GM18526 (cell line): ENCODE measurements around the gene MBD3L3.
"Not testable (repeated sequence)": the region's sequence is repeated elsewhere in the genome, so short reads cannot be mapped to it uniquely, and the experiment has no call there.

Source experiments
- POLR2A ChIP-seq: IDR thresholded peaks from 3 replicates; pipeline ENCODE4 v1.6.1; 2011; ENCODE audit not compliant: insufficient read length; ENCODE audit errors: extremely low read depth

The MBD3L3 gene

DNA sequence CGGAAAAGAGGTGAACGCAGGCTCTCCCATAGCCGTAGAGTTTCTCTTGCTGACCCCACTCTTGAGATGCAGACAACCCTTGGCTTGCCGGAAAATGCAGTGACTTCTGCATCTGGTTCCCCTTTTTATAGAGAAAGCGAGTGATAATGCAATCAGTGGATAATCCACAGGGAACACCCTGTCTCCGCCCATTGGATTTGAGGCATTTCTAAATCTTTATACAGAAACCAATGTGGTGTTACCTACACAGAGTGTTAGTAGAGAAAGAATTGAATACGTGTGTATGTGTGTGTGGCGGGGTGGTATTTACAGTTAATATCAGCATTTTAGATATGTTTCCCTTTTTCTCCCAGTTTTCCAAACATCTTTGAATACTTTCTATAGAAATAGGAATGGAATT lies at the start of gene MBD3L3:
MBD3L3 (minus strand) TSS at position 101 of the 400 bp plus-strand sequence; CDS start at position 30, 71 bp downstream.
- TF ChIP-seq POLR2A, result not testable (repeated sequence)

DNA sequence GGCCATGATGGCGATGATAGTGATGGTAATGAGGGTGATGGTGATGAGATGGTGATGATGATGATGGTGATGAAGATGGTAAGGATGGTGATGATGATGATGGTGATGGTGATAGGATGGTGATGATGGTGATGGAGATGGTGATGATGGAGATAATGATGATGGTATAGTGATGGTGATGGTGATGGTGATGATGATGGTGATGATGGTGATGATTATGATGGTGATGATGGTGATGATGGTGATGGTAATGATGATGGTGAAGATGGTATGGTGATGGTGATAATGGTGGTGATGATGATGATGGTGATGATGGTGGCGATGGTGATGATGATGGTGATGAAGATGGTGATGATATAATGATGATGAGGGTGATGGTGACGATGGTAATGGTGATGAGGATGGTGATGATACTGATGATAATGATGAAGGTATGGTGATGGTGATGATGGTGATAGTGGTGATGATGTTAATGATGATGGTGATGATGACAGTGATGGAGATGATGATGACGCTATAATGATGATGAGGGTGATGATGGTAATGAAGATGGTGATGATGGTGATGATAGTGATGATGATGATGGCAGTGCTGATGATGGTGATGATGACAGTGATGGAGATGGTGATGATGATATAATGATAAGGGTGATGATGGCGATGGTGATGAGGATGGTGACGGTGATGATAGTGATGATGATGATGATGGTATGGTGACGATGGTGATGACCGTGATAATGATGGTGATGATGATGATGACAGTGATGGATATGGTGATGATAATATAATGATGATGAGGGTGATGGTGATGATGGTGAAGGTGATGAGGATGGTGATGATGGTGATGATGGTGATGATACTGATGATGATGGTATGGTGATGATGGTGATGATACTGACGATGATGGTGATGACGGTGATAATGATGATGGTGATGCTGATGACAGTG lies 48.5 kb upstream of the MBD3L3 start:
- no peak for TF ChIP-seq POLR2A

DNA sequence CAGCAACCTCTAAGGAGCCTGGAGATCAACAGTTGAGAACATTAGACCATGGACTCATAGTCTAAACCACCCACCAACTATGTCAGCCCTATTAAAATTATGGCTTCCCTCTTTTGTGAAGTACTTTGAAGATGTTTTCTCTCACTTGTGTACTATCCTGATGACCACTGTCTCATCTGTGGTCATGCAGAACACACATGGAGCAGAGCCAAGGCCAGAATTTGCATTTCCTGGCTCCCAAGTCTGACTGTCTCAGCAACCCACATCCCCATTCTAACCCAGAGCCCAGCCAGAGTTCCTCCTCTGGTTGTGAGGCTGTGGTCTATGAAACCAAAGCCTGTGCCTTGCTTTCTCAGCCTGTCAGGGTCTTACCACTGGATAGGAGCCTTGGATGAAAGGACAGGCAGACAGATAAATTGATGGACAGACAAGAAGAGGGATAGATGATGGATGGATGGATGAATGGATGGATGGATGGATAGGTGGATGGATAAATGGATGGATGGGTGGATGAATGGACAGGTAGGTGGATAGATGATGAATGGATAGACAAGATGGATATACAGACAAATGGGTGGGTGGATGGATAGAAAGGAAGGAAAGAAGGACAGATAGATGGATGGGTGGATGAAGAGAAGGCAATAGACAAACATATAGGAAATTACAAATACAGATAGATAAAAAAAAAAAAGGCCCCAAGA lies 46.4 kb upstream of the MBD3L3 start:
- TF ChIP-seq POLR2A, result no peak

DNA sequence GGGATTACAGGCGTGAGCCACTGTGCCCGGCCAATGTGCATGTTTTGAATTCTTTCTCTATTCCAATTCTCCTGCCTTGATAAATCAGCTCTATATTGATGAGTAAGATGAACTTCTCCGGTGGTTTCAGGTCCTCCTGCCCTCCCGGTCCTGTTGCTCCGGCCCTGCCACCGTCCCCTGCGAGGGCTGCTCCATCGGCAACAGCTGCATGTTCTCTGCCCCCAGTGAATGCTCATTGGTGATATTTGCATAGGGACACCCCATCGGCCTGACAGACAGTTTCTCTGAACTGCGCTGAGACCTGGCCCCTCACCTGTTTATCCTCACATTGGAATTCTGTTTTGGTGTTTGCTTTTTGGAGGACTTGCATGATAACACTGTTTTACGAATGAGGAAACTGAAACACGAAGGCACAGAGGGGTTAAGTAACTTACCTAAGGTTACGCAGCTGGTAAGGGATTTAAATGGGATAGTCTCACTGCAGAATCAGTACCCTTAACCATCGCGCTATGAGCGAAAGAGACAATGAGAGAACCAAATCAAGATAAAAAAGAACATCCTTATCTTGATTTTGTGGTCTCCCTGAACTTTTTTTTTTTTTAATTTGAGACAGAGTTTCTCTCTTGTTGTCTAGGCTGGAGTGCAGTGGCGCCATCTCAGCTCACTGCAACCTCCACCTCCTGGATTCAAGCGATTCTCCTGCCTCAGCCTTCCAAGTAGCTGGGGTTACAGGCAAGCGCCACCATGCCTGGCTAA lies 43.2 kb upstream of the MBD3L3 start:
- no peak for TF ChIP-seq POLR2A

DNA sequence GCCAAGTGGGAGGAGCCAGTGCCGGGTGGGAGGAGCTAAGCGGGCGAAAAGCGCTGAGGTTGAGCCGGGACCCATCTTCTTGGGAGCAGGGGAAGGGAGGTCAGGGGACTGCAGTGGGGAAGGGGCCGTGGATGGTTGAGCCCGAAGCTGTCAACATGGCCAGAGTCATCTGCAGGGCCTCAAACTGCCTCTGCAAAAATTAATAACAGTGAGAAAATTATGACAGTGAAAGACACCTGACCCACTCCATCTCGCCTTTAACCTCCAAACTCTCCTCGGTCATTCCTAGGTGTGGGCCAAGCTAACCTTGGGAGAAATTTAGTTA lies 41.1 kb upstream of the MBD3L3 start:
- TF ChIP-seq POLR2A, result no peak

DNA sequence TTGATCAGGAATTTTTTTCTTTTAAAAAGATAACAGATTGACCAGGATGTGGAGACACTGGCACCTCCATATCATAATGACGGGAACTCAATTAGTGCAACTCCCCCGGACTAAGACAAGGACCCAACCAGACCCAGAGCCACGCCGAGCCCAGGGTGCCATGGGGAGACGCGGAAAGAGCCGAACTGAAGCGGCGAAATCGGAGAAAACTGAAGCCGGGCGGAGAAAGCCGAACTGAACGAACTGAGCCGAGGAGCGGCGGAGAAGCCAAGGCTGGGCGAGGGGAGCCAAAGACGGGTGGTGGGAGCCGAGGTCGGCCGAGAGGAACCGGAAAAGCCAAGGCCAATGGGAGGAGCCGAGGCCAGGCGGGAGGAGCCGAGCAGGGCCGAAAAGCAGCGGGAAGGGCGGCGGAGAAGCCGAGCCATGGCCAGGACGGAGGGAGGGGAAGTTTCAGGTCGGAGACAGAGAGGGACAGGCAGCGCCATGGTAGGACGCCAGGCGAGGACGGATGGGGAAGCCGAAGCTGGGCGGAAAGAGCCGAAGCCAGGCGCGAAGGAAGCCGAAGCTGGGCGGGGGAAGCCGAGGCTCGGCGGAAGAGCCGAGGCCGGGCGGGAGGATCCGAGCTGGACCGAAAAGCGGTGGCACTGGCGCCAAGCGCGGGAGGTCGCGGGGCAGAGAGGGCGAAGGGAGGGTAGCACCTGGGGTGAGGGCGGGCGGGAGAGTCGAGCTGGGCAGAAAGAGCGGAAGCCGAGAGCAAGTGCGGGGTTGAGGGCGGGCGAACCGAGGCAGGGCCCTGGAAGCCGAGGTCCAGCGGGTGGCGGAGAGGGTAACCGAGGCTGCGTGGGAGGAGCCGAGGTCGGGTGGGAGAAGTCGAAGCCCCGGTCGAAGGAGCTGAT lies 40.5 kb upstream of the MBD3L3 start:
- peak; percentile 70 for TF ChIP-seq POLR2A

DNA sequence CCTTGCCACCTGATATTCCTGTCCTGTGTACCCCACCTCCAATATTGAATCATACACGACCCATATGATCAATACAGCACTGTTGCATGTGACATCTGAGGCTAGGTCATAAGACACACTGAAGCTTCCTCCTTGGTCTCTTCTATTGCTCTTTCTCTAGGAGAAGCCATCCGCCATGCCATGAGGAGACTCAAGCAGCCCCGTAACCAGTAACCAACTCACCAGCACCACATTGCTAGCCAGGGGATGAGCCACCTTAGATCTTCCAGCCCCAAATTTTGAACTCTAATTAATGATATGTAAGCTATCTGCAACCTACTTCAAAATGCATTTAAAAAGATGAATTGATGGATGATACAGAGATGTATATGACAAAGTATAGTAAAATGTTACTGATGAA lies 39.6 kb upstream of the MBD3L3 start:
- no peak for TF ChIP-seq POLR2A

DNA sequence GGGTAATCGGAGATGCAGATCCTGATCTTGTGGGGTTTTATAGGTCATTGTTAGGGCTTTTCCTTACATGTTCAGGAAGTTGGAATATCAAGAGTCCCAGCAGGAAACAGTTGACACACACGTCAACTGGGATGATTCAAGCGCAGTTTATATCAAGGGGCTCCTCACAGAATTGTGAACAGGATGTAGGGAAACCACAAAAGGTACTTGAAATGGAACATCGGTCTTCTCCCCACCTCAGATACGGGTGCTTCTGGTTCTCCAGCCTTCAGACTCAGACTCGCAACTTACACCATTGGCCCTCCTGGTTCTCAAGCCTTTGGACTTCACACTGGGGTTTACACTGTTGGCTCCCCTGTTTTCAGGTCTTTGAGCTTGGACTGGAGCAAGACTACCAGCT lies 30.5 kb upstream of the MBD3L3 start:
- TF ChIP-seq POLR2A, result no peak

DNA sequence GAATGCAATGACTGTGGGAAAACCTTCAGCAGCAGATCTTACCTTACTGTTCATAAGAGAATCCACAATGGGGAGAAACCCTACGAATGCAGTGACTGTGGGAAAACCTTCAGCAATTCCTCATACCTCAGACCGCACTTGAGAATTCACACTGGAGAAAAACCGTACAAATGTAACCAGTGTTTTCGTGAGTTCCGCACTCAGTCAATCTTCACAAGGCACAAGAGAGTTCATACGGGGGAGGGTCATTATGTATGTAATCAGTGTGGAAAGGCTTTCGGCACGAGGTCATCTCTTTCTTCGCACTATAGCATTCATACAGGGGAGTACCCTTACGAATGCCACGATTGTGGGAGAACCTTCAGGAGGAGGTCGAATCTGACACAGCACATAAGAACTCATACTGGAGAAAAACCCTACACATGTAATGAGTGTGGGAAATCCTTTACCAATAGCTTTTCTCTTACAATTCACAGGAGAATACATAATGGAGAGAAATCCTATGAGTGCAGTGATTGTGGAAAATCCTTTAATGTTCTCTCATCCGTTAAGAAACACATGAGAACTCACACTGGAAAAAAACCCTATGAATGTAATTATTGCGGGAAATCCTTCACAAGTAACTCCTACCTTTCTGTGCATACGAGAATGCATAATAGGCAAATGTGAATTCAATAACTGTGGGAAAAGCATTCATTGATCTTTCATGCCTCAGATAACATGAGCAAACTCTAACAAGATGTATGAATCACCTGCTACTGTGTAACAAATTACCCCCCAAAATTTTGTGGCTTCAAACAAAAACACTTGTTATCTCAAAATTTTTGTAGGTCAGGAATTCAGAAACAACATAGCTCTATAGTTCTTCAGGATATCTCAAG lies 24.8 kb upstream of the MBD3L3 start:
- no peak for TF ChIP-seq POLR2A

DNA sequence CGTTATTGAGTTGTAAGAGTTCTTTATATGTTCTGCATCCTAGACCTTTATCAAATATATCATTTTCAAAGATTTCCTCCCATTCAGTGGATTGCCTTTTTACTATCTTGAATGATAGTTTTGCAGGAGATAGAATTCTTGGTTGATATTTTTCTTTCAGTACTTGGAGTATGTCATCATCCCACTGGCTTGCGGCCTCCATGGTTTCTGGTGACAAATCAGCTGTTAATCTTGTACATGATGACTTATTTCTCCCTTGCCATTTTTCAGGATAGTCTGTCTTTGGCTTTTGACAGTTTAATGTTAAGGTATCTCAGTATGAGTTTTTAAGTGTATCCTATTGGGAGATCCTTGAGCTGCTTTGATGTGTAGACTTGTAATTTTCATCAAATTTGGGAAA lies 19.5 kb upstream of the MBD3L3 start:
- no peak for TF ChIP-seq POLR2A

DNA sequence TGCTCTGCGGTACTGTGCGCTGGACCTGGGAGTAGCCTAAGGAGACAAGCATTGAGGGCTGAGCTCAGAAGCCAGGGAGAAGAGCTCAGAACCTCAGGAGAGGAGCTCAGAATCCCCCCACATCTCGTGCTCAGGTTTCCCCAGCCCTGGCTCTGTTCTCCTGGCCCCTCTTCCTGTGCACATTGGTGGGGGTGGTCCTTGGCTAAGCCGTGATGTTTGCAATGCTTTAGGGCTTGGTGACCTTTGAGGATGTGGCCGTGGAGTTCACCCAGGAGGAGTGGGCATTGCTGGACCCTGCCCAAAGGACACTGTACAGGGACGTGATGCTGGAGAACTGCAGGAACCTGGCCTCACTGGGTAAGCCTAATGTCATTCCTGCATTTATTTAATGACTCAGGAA lies 17.7 kb upstream of the MBD3L3 start:
- TF ChIP-seq POLR2A, result no peak

DNA sequence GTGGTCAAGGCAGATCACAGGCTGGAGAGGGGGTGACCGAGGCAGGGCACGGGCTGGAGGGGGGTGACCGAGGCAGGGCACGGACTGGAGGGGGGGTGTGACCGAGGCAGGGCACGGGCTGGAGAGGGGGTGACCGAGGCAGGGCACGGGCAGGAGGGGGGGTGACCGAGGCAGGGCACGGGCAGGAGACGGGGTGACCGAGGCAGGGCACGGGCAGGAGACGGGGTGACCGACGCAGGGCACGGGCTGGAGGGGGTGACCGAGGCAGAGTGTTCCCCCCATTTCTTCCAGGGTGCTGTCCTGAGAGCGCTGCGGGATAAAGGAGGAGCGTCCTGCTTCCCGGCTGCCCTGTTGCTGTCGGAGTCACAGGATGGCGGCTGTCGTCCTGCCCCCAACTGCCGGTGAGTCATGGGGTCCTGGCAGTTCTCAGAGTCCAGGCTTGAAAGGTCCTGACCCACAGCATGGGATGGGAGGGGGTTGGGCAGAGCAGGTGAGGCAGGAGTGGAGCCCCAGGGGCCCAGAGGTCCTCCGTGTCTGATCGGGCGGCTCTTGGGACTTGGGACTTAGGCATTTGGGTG lies 16.3 kb upstream of the MBD3L3 start:
- TF ChIP-seq POLR2A, result no peak

DNA sequence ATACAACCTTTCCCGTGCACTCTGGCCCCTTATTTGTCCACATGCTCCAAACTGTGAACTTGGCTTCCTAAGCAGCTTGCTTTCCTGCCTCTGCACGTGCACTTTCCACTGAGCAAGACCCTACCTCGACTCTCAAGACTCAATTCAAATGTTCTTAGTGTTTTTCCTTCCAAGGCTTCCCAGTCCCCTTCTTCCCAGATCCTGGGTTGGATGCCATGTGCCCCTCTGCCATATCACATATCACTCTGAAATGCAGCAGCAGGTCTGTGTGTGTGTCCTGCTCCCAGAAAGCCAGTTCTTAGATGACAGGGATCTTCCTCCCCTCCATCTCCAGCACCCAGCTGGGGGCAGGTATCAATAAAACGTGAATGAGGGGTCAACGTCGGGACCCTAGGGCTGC lies 14.1 kb upstream of the MBD3L3 start:
- no peak for TF ChIP-seq POLR2A

DNA sequence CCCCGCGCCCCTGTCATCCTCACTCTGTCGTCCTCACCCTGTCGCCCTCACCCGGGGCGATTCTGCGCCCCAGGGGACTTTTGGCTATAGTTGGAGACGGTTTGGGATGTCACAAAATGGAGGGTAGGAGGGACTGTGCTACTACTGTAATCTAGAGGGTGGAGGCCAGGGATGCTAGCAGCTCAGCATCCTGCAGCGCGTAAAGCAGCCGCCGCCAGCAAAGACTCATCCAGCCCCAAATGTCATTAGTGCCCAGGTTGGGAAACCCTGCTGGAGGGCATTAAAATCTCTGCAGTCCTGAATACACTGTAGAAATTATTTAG lies 11.4 kb upstream of the MBD3L3 start:
- no peak for TF ChIP-seq POLR2A
